Measurements from ENCODE around the gene UBB. TPM values are rescaled to one million over a fixed set of nuclear protein-coding genes. Genes with fewer than 3 reads are reported as not detected.

The UBB gene
- total RNA-seq, 2 donors from 2014 or later, result 1,085 to 1,889 TPM

DNA sequence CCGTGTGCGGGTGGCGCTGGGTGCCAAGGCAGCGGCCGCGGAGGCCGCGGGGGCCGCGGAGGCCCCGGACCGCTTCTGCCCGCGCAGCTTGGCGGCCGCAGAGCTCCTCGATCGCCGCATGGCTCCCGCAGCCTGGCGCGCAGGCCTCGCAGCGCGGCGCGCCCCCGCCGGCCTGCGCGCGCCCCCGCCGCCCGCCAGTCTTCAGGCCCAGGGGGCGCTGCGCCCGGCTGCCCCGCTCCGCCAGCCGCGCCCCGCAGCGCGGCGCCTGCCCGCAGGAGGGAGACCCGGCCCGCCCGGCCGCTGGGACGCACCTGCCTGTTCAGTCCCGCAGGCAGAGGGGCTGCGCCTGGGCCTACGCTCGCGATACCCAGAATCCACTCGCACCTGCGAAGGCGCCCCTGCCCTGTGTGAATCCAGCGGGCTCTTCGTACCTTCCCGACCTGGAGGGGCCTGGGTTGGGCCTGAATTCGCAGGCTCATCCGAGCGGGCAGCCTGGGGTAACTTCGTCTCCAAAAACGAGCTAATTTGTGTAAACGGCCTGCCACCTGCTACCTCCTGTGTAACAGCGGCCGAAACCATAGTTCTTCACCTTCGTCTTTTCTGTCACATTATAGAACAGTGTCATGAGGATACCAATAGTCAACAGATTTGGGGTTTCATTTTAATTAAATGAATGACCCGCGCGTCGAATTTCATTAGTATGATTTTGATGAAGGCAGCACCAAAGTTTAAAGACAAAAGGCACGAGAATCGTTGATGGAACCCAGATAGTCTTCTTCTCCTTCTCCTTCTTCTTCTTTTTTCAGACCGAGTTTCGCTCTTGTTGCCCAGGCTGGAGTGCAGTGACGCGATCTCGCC lies 27.3 kb upstream of the UBB start, which contains the start of gene CENPV:
Gene CENPV, minus strand, starts transcription at position 153 of the 858 bp plus-strand sequence. Its CDS starts 33 bp downstream, at position 120.
- ATAC-seq (peak; percentile 92 to 93), DNase-seq (ENCODE audit: low spot score) (peak; percentile 65)
- H3K9me3 Mint-ChIP-seq, result no peaks in the 10 kb centered on the region
- H3K27ac Mint-ChIP-seq, result peak within 1 kb of the TSS; percentile 56 to 75
- H3K27me3 Mint-ChIP-seq, result peaks cover 0 to 4% of the 10 kb centered on the region in 2 donors
- H3K36me3 Mint-ChIP-seq, result no peaks in the 10 kb centered on the region
- peaks cover 8 to 15% of the 10 kb centered on the region in 2 donors for H3K4me1 Mint-ChIP-seq (ENCODE audit: low read depth in 2 of 2)
- peak within 1 kb of the TSS; percentile 90 for H3K4me3 Mint-ChIP-seq

DNA sequence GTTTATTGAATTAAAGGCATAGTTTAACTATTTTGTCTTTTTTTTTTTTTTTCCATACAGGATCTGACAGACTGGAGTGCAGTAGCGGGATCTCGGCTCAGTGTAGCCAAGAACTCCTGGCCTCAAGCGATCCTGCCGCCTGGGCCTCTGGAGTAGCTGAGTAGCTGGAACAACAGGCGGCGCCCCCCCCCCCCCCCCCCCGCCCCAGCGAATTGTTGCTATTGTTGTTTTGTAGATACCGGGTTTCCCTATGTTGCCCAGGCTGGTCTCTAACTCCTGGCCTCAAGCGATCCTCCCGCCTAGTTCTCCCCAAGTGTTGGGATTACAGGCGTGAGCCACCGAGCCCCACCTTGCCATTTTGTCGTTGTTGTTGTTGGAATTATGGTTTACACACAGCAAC lies 26.3 kb upstream of the UBB start:
- Mint-ChIP-seq H3K27me3 (peaks cover 0 to 4% of the 10 kb centered on the region in 2 donors), H3K4me3 (peak overlapping the region; percentile 77), H3K4me1 (ENCODE audit: low read depth in 2 of 2) (peaks cover 8 to 15% of the 10 kb centered on the region in 2 donors), H3K27ac (no peak overlapping the region), H3K9me3 (no peaks in the 10 kb centered on the region), H3K36me3 (no peaks in the 10 kb centered on the region)
- DNase-seq (ENCODE audit: low spot score), result no peak
- ATAC-seq, result no peak

DNA sequence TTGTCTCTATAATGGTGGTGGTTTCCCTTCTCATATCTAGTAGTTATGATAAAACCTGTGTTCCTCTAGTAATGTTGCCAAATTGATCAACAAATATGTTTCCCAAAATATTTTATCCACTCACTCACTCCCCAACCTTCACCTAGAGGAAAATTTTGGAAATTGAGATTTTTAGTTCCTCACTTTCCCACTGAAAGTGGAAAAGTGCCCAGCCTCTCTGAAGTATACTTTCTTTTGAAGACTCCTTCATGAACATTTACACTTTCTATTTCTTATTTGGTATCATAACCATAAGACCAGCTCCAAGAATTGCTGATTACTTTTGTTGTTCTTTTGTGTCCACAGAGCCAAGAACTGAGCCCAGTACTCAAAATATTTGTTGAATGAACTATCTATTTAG lies 22.5 kb upstream of the UBB start:
- H3K9me3 Mint-ChIP-seq, result no peaks in the 10 kb centered on the region

DNA sequence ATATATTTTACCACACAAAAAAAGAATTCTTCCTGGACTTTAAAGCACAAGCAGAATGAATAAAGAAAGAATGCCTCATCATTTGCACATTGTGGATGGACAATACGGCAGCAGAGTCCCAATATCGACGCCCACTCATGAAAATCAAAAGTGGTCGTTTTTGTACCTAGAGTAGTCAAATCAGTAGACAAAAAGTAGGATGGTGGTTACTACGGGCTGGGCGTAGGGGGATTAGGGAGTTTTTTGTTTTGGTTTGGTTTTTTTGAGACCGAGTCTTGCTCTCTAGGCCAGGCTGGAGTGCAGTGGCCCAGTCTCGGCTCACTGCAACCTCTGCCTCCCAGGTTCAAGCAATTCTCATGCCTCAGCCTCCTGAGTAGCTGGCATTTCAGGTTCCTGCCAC lies 19.0 kb upstream of the UBB start:
- Mint-ChIP-seq H3K9me3 (no peaks in the 10 kb centered on the region), H3K36me3 (no peaks in the 10 kb centered on the region), H3K4me3 (no peak overlapping the region), H3K27ac (no peak overlapping the region), H3K4me1 (ENCODE audit: low read depth in 2 of 2) (peaks cover 0 to 3% of the 10 kb centered on the region in 2 donors), H3K27me3 (peaks cover 0 to 4% of the 10 kb centered on the region in 2 donors)
- ATAC-seq (no peak), DNase-seq (ENCODE audit: low spot score) (no peak)

More for the DNA sequence above, 22.5 kb upstream of the UBB start:
- DNase-seq (ENCODE audit: low spot score) (no peak), ATAC-seq (no peak)
- Mint-ChIP-seq H3K4me3 (no peak overlapping the region), H3K27ac (no peak overlapping the region), H3K27me3 (peaks cover 0 to 4% of the 10 kb centered on the region in 2 donors), H3K36me3 (no peaks in the 10 kb centered on the region), H3K4me1 (ENCODE audit: low read depth in 2 of 2) (peaks cover 0 to 5% of the 10 kb centered on the region in 2 donors)

DNA sequence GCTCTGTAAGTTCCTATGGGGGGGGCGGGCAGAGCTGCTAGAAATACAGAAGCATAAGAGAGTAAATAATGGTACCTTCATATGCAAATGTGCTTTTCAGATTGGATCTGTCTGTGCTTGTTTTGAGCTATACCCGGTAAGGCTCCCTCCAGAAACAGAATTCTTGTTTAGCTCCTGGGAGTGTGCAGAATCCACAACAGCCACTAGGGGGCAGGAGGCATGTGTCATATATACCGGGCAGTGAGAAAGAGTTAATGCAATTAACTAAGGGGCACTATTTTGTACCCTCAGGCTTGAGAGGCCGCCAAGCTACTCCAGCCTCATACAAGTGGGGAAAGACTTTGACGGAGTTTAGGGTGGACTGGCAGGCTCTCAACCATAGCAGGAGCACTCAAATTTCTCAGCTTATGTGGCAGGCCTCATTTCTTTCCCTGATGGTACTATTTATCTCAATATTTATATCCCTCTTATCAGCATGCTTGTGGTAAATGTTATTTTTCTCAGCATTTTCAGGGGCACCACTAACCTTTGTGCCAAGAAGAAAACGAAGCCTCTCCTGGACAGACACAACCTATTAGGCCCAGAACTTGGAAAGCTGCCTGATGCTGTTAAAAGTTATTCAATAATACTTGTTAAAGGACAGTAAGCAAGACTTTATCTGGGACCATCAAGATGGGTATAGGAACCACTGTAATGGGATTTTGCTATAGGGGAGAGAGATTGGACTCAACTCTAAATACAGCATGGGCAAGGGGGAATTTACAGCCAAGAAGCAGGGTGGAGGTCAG lies 16.9 kb upstream of the UBB start:
- no peaks in the 10 kb centered on the region for H3K36me3 Mint-ChIP-seq
- no peak overlapping the region for H3K4me3 Mint-ChIP-seq
- peaks cover 0 to 3% of the 10 kb centered on the region in 2 donors for H3K4me1 Mint-ChIP-seq (ENCODE audit: low read depth in 2 of 2)
- DNase-seq (ENCODE audit: low spot score), result peak; percentile 76
- no peak overlapping the region for H3K27ac Mint-ChIP-seq
- no peaks in the 10 kb centered on the region for H3K27me3 Mint-ChIP-seq
- peak; percentile 81 to 84 for ATAC-seq
- H3K9me3 Mint-ChIP-seq, result no peaks in the 10 kb centered on the region

DNA sequence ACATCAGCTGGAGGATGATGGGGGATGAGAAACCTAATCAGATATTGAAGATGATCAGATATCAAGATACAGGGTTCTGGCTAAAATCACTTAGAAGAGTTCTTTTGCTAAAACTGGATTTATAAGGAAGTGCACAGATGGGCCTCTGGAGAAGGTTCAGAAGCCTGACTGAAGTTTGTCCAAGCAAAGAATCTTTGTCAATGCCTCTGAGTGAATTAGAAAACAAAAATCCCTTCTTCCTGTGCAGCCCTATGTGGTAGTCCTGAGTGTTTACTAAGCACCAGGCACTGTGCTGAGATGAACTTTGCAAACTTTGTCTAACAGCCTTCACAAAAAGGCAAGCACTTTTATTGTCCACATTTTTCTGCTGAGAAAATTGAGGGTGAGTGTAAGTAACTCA lies 16.3 kb upstream of the UBB start:
- DNase-seq (ENCODE audit: low spot score) (no peak), ATAC-seq (no peak)
- H3K4me1 Mint-ChIP-seq (ENCODE audit: low read depth in 2 of 2), result peaks cover 0 to 3% of the 10 kb centered on the region in 2 donors
- H3K36me3 Mint-ChIP-seq, result no peaks in the 10 kb centered on the region
- H3K27ac Mint-ChIP-seq, result no peak overlapping the region
- no peaks in the 10 kb centered on the region for H3K9me3 Mint-ChIP-seq
- H3K27me3 Mint-ChIP-seq, result no peaks in the 10 kb centered on the region
- no peak overlapping the region for H3K4me3 Mint-ChIP-seq

DNA sequence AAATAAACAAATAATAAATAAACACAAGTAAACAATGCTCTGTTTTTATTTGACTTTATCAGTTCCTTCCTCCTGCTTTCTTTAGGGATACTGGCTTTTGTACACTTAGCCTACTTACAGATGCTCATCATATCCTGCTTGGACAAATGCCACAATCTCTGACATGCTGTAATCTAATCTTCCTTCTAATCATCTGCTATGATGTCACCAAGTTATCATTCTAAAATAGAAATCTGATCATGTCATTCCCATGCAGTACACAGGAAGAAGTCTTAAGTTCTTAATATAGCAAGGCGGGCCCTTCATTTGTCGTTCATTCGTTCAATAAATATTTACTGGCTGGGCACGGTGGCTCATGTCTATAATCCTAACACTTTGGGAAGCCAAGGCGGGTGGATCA lies 9.1 kb upstream of the UBB start:
- H3K9me3 Mint-ChIP-seq, result no peaks in the 10 kb centered on the region
- H3K27ac Mint-ChIP-seq, result no peak overlapping the region
- no peak overlapping the region for H3K4me3 Mint-ChIP-seq
- no peaks in the 10 kb centered on the region for H3K36me3 Mint-ChIP-seq
- DNase-seq (ENCODE audit: low spot score) (no peak), ATAC-seq (no peak)
- H3K27me3 Mint-ChIP-seq, result no peaks in the 10 kb centered on the region
- no peaks in the 10 kb centered on the region for H3K4me1 Mint-ChIP-seq (ENCODE audit: low read depth in 2 of 2)

DNA sequence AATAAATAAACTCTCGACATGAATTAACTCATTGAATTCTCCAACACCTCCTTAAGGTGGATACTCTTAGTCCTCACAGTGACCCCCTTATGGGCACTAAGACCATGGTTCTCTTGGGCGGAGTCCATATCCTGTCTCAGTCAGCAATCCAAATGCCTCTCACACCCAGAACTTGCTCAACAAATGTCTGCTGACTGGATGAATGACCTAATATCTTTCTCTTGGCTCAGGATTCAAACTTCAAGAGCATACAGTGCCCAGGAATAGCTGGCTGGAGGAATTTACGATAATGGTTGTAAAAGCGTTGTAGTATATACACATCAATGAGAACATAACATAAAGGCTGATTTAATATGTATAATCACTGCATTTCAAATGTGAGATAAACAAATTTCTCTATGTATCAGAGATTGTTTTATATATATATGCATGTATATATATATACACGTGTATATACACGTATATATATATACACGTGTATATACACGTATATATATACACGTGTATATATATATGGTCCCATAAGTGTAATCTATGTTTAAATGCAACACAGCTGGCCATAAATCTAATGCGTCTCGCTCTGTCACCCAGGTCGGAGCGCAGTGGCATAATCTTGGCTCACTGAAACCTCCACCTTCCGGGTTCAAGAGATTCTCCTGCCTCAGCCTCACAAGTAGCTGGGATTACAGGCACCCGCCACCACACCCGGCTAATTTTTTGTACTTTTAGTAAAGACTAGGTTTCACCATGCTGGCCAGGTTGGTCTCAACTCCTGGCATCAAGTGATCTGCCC lies 6.5 kb upstream of the UBB start:
- Mint-ChIP-seq H3K4me1 (ENCODE audit: low read depth in 2 of 2) (no peaks in the 10 kb centered on the region), H3K9me3 (no peaks in the 10 kb centered on the region), H3K27me3 (no peaks in the 10 kb centered on the region), H3K27ac (no peak overlapping the region), H3K36me3 (no peaks in the 10 kb centered on the region), H3K4me3 (no peak overlapping the region)
- ATAC-seq (no peak), DNase-seq (ENCODE audit: low spot score) (no peak)

DNA sequence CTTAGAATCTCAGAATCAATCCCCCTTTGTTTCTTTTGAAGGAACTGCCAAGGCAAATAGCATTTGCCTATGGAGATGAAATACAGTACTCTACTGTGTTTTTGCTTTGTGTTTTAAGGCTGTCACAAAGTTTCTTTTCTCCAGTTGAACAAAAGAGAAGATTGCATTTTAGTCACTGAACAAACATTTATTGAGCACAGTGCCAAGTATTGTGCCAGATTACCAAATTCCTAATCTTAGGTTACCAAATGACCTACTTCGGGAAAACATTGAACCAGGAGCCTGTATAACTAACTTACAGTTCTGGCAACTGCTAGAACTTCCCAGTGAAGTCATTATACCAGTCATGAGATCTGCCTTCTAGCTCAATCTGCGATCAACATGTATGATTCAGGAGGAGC lies 3.0 kb upstream of the UBB start:
- H3K27ac Mint-ChIP-seq, result no peak overlapping the region
- H3K36me3 Mint-ChIP-seq, result peaks cover 13% of the 10 kb centered on the region
- H3K4me1 Mint-ChIP-seq (ENCODE audit: low read depth in 2 of 2), result peaks cover 17 to 22% of the 10 kb centered on the region in 2 donors
- H3K27me3 Mint-ChIP-seq, result no peaks in the 10 kb centered on the region
- H3K4me3 Mint-ChIP-seq, result no peak overlapping the region
- ATAC-seq (no peak), DNase-seq (ENCODE audit: low spot score) (no peak)
- no peaks in the 10 kb centered on the region for H3K9me3 Mint-ChIP-seq

DNA sequence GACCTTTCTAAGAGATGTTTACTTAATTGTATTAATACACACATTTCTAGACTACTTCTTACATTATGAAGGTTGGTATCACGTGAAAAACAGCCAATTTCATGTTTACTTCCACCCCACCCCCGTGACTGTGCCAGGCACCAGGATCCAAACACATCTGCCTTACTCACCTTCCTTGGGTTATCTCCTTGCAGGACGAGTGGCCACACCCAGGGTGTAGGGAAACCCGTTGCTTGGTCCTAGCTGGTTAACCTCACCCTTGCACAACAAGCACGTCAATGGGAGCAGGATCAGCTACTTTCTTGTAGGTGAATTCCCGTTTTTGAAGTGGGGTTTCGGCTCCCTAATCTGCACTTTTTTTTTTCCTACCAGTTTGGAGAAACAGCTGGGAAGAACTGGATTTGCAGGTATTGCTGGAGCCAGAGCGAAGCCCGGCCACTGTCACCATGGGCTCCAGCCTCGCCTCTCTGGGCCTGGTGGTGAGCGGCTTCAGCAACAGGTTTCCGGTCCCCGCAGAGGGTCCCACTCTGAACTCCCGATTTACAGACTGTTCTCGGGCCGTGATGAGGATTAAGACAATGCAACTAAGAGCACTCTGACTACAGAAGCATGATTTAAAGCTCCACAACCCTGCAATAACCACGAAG lies 2.1 kb upstream of the UBB start:
- Mint-ChIP-seq H3K36me3 (peaks cover 22% of the 10 kb centered on the region), H3K9me3 (no peaks in the 10 kb centered on the region), H3K27ac (no peak overlapping the region), H3K27me3 (no peaks in the 10 kb centered on the region), H3K4me3 (no peak overlapping the region), H3K4me1 (ENCODE audit: low read depth in 2 of 2) (peaks cover 25 to 30% of the 10 kb centered on the region in 2 donors)
- DNase-seq (ENCODE audit: low spot score) (no peak), ATAC-seq (no peak)

DNA sequence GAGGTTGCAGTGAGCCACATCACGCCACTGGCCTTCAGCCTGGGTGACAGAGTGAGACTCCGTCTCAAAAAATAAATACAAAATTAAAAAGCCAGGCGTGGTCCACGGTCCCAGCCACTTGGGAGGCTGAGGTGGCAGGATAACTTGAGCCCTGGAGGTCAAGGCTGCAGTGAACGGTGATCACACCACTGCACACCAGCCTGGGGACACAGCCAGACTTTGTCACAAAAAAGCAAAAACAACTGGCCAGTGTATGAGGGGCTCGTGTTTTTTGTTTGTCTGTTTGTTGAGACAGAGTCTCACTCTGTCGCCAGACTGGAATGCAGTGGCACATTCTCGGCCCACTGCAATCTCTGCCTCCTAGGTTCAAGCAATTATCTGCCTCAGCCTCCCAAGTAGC lies 1.2 kb upstream of the UBB start:
- no peak for ATAC-seq
- no peak overlapping the region for H3K27ac Mint-ChIP-seq
- H3K27me3 Mint-ChIP-seq, result no peaks in the 10 kb centered on the region
- no peak for DNase-seq (ENCODE audit: low spot score)
- no peak overlapping the region for H3K4me3 Mint-ChIP-seq
- no peaks in the 10 kb centered on the region for H3K9me3 Mint-ChIP-seq
- H3K36me3 Mint-ChIP-seq, result peaks cover 22% of the 10 kb centered on the region
- peaks cover 34 to 39% of the 10 kb centered on the region in 2 donors for H3K4me1 Mint-ChIP-seq (ENCODE audit: low read depth in 2 of 2)

DNA sequence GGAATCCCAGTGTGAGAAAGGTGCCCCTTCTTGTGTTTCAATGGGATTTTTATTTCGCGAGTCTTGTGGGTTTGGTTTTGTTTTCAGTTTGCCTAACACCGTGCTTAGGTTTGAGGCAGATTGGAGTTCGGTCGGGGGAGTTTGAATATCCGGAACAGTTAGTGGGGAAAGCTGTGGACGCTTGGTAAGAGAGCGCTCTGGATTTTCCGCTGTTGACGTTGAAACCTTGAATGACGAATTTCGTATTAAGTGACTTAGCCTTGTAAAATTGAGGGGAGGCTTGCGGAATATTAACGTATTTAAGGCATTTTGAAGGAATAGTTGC lies 567 bp downstream of the UBB start:
- Mint-ChIP-seq H3K9me3 (no peaks in the 10 kb centered on the region), H3K27ac (peak overlapping the region; percentile 98 to 100), H3K27me3 (no peaks in the 10 kb centered on the region), H3K36me3 (peaks cover 22% of the 10 kb centered on the region), H3K4me3 (peak overlapping the region; percentile 96), H3K4me1 (ENCODE audit: low read depth in 2 of 2) (peaks cover 35 to 44% of the 10 kb centered on the region in 2 donors)
- DNase-seq (ENCODE audit: low spot score) (peak; percentile 80), ATAC-seq (peak; percentile 40 to 62)

DNA sequence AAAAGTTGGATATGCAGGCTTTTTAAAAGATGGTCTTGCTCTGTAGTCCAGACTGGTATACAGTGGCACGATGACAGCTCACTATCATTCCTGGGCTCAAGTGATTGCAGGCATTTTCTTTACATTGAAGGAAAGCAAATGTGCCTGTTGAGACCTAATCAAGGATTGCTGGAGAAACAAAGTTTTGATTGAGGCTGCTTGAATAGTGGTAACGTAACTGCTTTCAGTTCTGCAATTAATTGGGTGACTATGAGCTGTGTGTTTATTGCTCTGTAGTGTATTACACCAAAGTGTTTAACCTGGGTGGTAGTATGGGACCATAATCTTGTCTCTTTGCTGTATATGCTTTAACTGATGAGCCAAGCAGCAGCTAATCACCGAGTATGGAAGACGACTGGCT lies 2.3 kb downstream of the UBB start:
- peak overlapping the region; percentile 59 to 86 for H3K27ac Mint-ChIP-seq
- peaks cover 40 to 52% of the 10 kb centered on the region in 2 donors for H3K4me1 Mint-ChIP-seq (ENCODE audit: low read depth in 2 of 2)
- H3K36me3 Mint-ChIP-seq, result peaks cover 22% of the 10 kb centered on the region
- peak overlapping the region; percentile 45 for H3K4me3 Mint-ChIP-seq
- H3K9me3 Mint-ChIP-seq, result no peaks in the 10 kb centered on the region
- ATAC-seq (no peak), DNase-seq (ENCODE audit: low spot score) (no peak)
- H3K27me3 Mint-ChIP-seq, result no peaks in the 10 kb centered on the region

Data from natural killer cell treated with Interleukin-12 subunit alpha and Interleukin-12 subunit beta and Interleukin-15 and Interleukin-18, amount 100 ng/mL, for 72 hours (primary cell).